GOT3 (cell line): ENCODE data around the gene OGFOD3.
"Not testable (repeated sequence)": the region's sequence is repeated elsewhere in the genome, so short reads cannot be mapped to it uniquely, and the experiment has no call there.

Source experiments
- DNase-seq: peaks from one replicate; lab custom pipeline; 2025; ENCODE audit warnings: mixed read lengths; lab: John Stamatoyannopoulos, UW

Gene OGFOD3

GRCh38 chr17:82373072-82373452, 45.3 kb downstream of the OGFOD3 start:
- DNase-seq, result not testable (repeated sequence)

- DNase-seq, result no peak
These were observed 45.9 kb downstream of the OGFOD3 start for GRCh38 chr17:82372249-82373071.

- no peak for DNase-seq
These were observed 46.8 kb downstream of the OGFOD3 start, which contains the start of gene UTS2R for GRCh38 chr17:82371333-82372248. UTS2R (plus strand) TSS chr17:82371765; CDS start chr17:82374325, 2,560 bp downstream.

GRCh38 chr17:82370471-82371332, 47.7 kb downstream of the OGFOD3 start:
- no peak for DNase-seq

- DNase-seq, result no peak
These were observed 49.2 kb downstream of the OGFOD3 start for GRCh38 chr17:82369211-82369610.

- no peak for DNase-seq
These were observed 50.5 kb downstream of the OGFOD3 start for GRCh38 chr17:82367724-82368524.

GRCh38 chr17:82366749-82367148, 51.6 kb downstream of the OGFOD3 start:
- no peak for DNase-seq

GRCh38 chr17:82365606-82366295, 52.6 kb downstream of the OGFOD3 start:
- DNase-seq, result no peak

GRCh38 chr17:82361885-82362633, 56.3 kb downstream of the OGFOD3 start:
- no peak for DNase-seq

GRCh38 chr17:82359451-82360074, 58.8 kb downstream of the OGFOD3 start:
- not testable (repeated sequence) for DNase-seq

- DNase-seq, result no peak
These were observed 59.7 kb downstream of the OGFOD3 start, which contains the start of gene TEX19 for GRCh38 chr17:82358465-82359350. TEX19 (plus strand) TSS chr17:82359247; CDS start chr17:82362151, 2,904 bp downstream.

- no peak for DNase-seq
These were observed 61.0 kb downstream of the OGFOD3 start for GRCh38 chr17:82357394-82357793.

GRCh38 chr17:82356845-82357355, 61.5 kb downstream of the OGFOD3 start:
- no peak for DNase-seq

- DNase-seq, result no peak
These were observed 62.5 kb downstream of the OGFOD3 start for GRCh38 chr17:82355770-82356427.

- no peak for DNase-seq
These were observed 63.5 kb downstream of the OGFOD3 start for GRCh38 chr17:82354804-82355308.

- DNase-seq, result no peak
These were observed 64.9 kb downstream of the OGFOD3 start for GRCh38 chr17:82353484-82353883.
